Peyer's patch (tissue), 4 donors: ENCODE measurements around the gene UBE2F.
"Not testable (repeated sequence)": the region's sequence is repeated elsewhere in the genome, so short reads cannot be mapped to it uniquely, and the experiment has no call there.

Experiments
- POLR2A ChIP-seq, 2 donors: fragments of 450-650 bp; IDR thresholded peaks; one replicate each; pipeline ENCODE4 v1.5.1; 2017; ENCODE audit warnings: antibody characterized with exemption in 2 of 2, mild to moderate bottlenecking in 2 of 2, moderate library complexity in 2 of 2
- TF ChIP-seq, protein P1 (sequence below), 6 experiments: fragments of 450-650 bp in 4 of 6; fragments of 200-600 bp in 2 of 6; sonication (generic) in 1 of 6; IDR thresholded peaks; one replicate each; pipeline ENCODE4 v1.5.1; 2017 to 2019; ENCODE audit warnings: antibody characterized with exemption in 6 of 6, mild to moderate bottlenecking in 3 of 6, moderate library complexity in 1 of 6

- not testable (repeated sequence) for TF ChIP-seq POLR2A (IDR thresholded peaks at IDR 0.05)
- TF ChIP-seq, protein P1, sequence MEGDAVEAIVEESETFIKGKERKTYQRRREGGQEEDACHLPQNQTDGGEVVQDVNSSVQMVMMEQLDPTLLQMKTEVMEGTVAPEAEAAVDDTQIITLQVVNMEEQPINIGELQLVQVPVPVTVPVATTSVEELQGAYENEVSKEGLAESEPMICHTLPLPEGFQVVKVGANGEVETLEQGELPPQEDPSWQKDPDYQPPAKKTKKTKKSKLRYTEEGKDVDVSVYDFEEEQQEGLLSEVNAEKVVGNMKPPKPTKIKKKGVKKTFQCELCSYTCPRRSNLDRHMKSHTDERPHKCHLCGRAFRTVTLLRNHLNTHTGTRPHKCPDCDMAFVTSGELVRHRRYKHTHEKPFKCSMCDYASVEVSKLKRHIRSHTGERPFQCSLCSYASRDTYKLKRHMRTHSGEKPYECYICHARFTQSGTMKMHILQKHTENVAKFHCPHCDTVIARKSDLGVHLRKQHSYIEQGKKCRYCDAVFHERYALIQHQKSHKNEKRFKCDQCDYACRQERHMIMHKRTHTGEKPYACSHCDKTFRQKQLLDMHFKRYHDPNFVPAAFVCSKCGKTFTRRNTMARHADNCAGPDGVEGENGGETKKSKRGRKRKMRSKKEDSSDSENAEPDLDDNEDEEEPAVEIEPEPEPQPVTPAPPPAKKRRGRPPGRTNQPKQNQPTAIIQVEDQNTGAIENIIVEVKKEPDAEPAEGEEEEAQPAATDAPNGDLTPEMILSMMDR (IDR thresholded peaks at IDR 0.05) = not testable (repeated sequence)
Observed at GRCh38 chr2:237981621-237982020, 14.8 kb downstream of the UBE2F start.
